MM.1S (cell line): ENCODE data around the gene PATE1.

Experiments used
- DNase-seq: peaks from one replicate; pipeline ENCODE4 v3.0.0-alpha.2; 2015
- H2AFZ ChIP-seq: fragments of 300-600 bp; sonication (generic); 2 replicates; pipeline ENCODE4 v1.6.0; 2016; ENCODE audit warnings: antibody characterized with exemption, low read length
- H3F3A ChIP-seq: fragments of 300-600 bp; sonication (generic); 2 replicates; pipeline ENCODE4 v1.6.1; 2016; ENCODE audit warnings: mild to moderate bottlenecking, antibody characterized with exemption, low read length, moderate library complexity, mixed read lengths; ENCODE audit not compliant: insufficient read depth
- H3K27ac ChIP-seq: fragments of 300-600 bp; sonication (generic); 2 replicates; pipeline ENCODE4 v1.5.1; 2016; ENCODE audit warnings: mild to moderate bottlenecking, low read length
- H3K27me3 ChIP-seq: fragments of 300-600 bp; sonication (generic); replicated peaks from 2 replicates; pipeline ENCODE4 v1.6.0; 2016; ENCODE audit warnings: low read length; ENCODE audit not compliant: insufficient read depth
- H3K36me3 ChIP-seq: fragments of 300-600 bp; sonication (generic); replicated peaks from 2 replicates; pipeline ENCODE4 v1.6.1; 2016; ENCODE audit warnings: mild to moderate bottlenecking, low read length, mixed read lengths; ENCODE audit not compliant: insufficient read depth
- H3K4me1 ChIP-seq: fragments of 300-600 bp; sonication (generic); 2 replicates; pipeline ENCODE4 v1.6.1; 2016; ENCODE audit warnings: low read length, mixed read lengths
- H3K4me2 ChIP-seq: fragments of 300-600 bp; sonication (generic); 2 replicates; pipeline ENCODE4 v1.6.0; 2016; ENCODE audit warnings: low read depth, low read length
- H3K4me3 ChIP-seq: fragments of 300-600 bp; sonication (generic); 2 replicates; pipeline ENCODE4 v1.5.1; 2016; ENCODE audit warnings: low read length, mixed read lengths
- H3K79me2 ChIP-seq: fragments of 300-600 bp; sonication (generic); 2 replicates; pipeline ENCODE4 v1.6.1; 2016; ENCODE audit warnings: mixed run types, low read length, mixed read lengths
- H3K9ac ChIP-seq: fragments of 300-600 bp; sonication (generic); 2 replicates; pipeline ENCODE4 v1.6.1; 2016; ENCODE audit warnings: low read length, mixed read lengths
- H3K9me2 ChIP-seq: fragments of 300-600 bp; sonication (generic); replicated peaks from 2 replicates; pipeline ENCODE4 v1.6.1; 2016; ENCODE audit warnings: mild to moderate bottlenecking, low read length, mixed read lengths; ENCODE audit not compliant: insufficient read depth
- H3K9me3 ChIP-seq: fragments of 300-600 bp; sonication (generic); replicated peaks from 2 replicates; pipeline ENCODE4 v1.6.1; 2016; ENCODE audit warnings: mild to moderate bottlenecking, low read length, mixed read lengths; ENCODE audit not compliant: insufficient read depth
- H4K20me1 ChIP-seq: fragments of 300-600 bp; sonication (generic); 2 replicates; pipeline ENCODE4 v1.6.1; 2016; ENCODE audit warnings: mild to moderate bottlenecking, low read length, moderate library complexity, mixed read lengths; ENCODE audit not compliant: insufficient read depth
- CTCF ChIP-seq: fragments of 300-600 bp; sonication (generic); IDR thresholded peaks from 2 replicates; pipeline ENCODE4 v1.5.1; 2016; ENCODE audit warnings: antibody characterized with exemption, low read length, mixed read lengths
- EZH2 ChIP-seq: fragments of 300-600 bp; sonication (generic); optimal IDR thresholded peaks from 2 replicates; pipeline ENCODE3; 2017; ENCODE audit warnings: low read depth, mild to moderate bottlenecking, antibody characterized with exemption, low read length, mixed read lengths
- EZH2phosphoT487 ChIP-seq: fragments of 300-600 bp; sonication (generic); IDR thresholded peaks from 2 replicates; pipeline ENCODE4 v1.6.1; 2018; ENCODE audit warnings: antibody characterized with exemption, low read length

PATE1 gene

GRCh38 chr11:125743681-125744080 lies 2.4 kb upstream of the PATE1 start:
- Histone ChIP-seq H3K4me2 (no peak overlapping the region), H3K4me1 (no peaks in the 10 kb centered on the region), H3F3A (no peaks in the 10 kb centered on the region), H3K27me3 (no peaks in the 10 kb centered on the region), H3K9me2 (no peaks in the 10 kb centered on the region), H3K36me3 (no peaks in the 10 kb centered on the region), H3K4me3 (no peak overlapping the region), H3K27ac (no peak overlapping the region), H3K9me3 (no peaks in the 10 kb centered on the region), H3K79me2 (no peaks in the 10 kb centered on the region), H3K9ac (no peak overlapping the region), H4K20me1 (no peaks in the 10 kb centered on the region), H2AFZ (no peak overlapping the region)
- TF ChIP-seq EZH2 (no peak), CTCF (no peak), EZH2phosphoT487 (no peak)
- no peak for DNase-seq

DNA sequence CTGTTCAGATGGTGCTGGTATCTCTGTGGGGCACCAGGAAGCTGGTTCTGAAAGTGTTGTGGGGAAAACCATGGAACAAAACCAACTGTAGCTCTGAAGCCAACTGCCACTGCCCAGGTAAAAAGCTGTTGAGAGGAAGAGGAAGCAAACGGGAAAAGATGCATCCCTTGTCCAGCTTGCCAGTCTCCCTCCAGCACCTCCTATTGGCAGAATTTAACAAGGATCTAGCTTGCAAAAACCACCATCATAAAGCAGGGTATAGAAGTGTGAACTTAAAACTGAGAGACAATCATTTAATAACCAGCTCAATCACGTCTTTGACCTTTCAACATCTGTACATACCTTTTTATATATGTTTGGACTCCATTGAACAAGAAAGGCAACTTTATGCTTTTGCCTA lies 4.5 kb downstream of the PATE1 start:
- Histone ChIP-seq H4K20me1 (0 out of 2 replicates have a peak, but pooled peaks cover 3% of the 10 kb centered on the region), H3K36me3 (no peaks in the 10 kb centered on the region), H3K27ac (no peak overlapping the region), H3K9ac (no peak overlapping the region), H3K79me2 (no peaks in the 10 kb centered on the region), H3K4me1 (no peaks in the 10 kb centered on the region), H3K4me2 (no peak overlapping the region), H3K4me3 (no peak overlapping the region), H3F3A (no peaks in the 10 kb centered on the region), H3K9me2 (no peaks in the 10 kb centered on the region), H3K27me3 (no peaks in the 10 kb centered on the region), H2AFZ (no peak overlapping the region), H3K9me3 (no peaks in the 10 kb centered on the region)
- TF ChIP-seq EZH2 (no peak), EZH2phosphoT487 (no peak), CTCF (no peak)
- DNase-seq: no peak

- Histone ChIP-seq H4K20me1 (0 out of 2 replicates have a peak, but pooled peaks cover 3% of the 10 kb centered on the region), H3K9me3 (no peaks in the 10 kb centered on the region), H2AFZ (no peak overlapping the region), H3K9me2 (no peaks in the 10 kb centered on the region), H3F3A (no peaks in the 10 kb centered on the region), H3K9ac (no peak overlapping the region), H3K27ac (no peak overlapping the region), H3K4me3 (no peak overlapping the region), H3K79me2 (no peaks in the 10 kb centered on the region), H3K4me2 (no peak overlapping the region), H3K27me3 (no peaks in the 10 kb centered on the region), H3K4me1 (no peaks in the 10 kb centered on the region), H3K36me3 (no peaks in the 10 kb centered on the region)
- TF ChIP-seq CTCF (no peak), EZH2phosphoT487 (no peak), EZH2 (no peak)
- DNase-seq: no peak
These were observed 10.0 kb downstream of the PATE1 start for GRCh38 chr11:125756050-125756449.
